Ascending aorta (tissue), 2 donors: ENCODE data around the gene MAP2K7. TPM values are rescaled to one million over a fixed set of nuclear protein-coding genes. Genes with fewer than 3 reads are reported as not detected.

Experiments
- DNase-seq, 2 donors: peaks; one replicate each; pipeline ENCODE4 v3.0.0-alpha.2; 2019; ENCODE audit warnings: low spot score in 2 of 2
- H3K27ac ChIP-seq, 2 donors: fragments of 200-600 bp; sonication (generic); one replicate each; pipeline ENCODE4 v1.5.1; 2016 to 2017; ENCODE audit warnings: mild to moderate bottlenecking in 1 of 2
- H3K27me3 ChIP-seq: fragments of 200-600 bp; sonication (generic); one replicate; pipeline ENCODE4 v1.5.1; 2017
- H3K36me3 ChIP-seq, 2 donors: fragments of 200-600 bp; sonication (generic); one replicate each; pipeline ENCODE4 v1.5.1; 2016
- H3K4me1 ChIP-seq, 2 donors: fragments of 200-600 bp; sonication (generic); one replicate each; pipeline ENCODE4 v1.5.1; 2016 to 2017; ENCODE audit warnings: mild to moderate bottlenecking in 1 of 2
- H3K4me3 ChIP-seq, 2 donors: fragments of 200-600 bp; sonication (generic); one replicate each; pipeline ENCODE4 v1.5.1; 2016 to 2017; ENCODE audit warnings: mild to moderate bottlenecking in 1 of 2
- H3K9me3 ChIP-seq, 2 donors: fragments of 200-600 bp; sonication (generic); one replicate each; pipeline ENCODE4 v1.5.1; 2016
- intact Hi-C: fragments of 100-400 bp; cut with DNase I; formaldehyde crosslinking; loops from one replicate; pipeline ENCODE4 v1.15.1; 2023
- total RNA-seq: library from RNA; depleted of rRNA; stranded (reverse); fragments of >200 nt; gene quantifications from one replicate; pipeline ENCODE4 v1.1.0, GENCODE V29; 2016
- TF ChIP-seq, protein P1 (sequence below), 3 experiments: fragments of 200-600 bp in 2 of 3; fragments of 450-650 bp in 1 of 3; sonication (generic) in 2 of 3; IDR thresholded peaks; one replicate each; pipeline ENCODE4 v1.5.1; 2016 to 2019; ENCODE audit warnings: antibody characterized with exemption in 3 of 3, mild to moderate bottlenecking in 1 of 3, moderate library complexity in 1 of 3

Gene MAP2K7
- total RNA-seq, 1 donor from 2014 or later: 37.3 TPM

GRCh38 chr19:7925171-7925851, 21.6 kb downstream of the MAP2K7 start:
- TF ChIP-seq, protein P1, sequence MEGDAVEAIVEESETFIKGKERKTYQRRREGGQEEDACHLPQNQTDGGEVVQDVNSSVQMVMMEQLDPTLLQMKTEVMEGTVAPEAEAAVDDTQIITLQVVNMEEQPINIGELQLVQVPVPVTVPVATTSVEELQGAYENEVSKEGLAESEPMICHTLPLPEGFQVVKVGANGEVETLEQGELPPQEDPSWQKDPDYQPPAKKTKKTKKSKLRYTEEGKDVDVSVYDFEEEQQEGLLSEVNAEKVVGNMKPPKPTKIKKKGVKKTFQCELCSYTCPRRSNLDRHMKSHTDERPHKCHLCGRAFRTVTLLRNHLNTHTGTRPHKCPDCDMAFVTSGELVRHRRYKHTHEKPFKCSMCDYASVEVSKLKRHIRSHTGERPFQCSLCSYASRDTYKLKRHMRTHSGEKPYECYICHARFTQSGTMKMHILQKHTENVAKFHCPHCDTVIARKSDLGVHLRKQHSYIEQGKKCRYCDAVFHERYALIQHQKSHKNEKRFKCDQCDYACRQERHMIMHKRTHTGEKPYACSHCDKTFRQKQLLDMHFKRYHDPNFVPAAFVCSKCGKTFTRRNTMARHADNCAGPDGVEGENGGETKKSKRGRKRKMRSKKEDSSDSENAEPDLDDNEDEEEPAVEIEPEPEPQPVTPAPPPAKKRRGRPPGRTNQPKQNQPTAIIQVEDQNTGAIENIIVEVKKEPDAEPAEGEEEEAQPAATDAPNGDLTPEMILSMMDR (IDR thresholded peaks at IDR 0.05): peak; percentile 67 to 79 (median 69)
- Histone ChIP-seq H3K4me1 (peaks cover 32 to 63% of the 10 kb centered on the region in 2 donors), H3K36me3 (peaks cover 6 to 18% of the 10 kb centered on the region in 2 donors), H3K4me3 (peak overlapping the region; percentile 69 to 73), H3K27ac (no peak overlapping the region), H3K9me3 (no peaks in the 10 kb centered on the region), H3K27me3 (no peaks in the 10 kb centered on the region)
- peak in 1 of 2 donors; percentile 84 for DNase-seq
- intact Hi-C loops: loop anchor here (5.0 to 10.0 kb wide), 4 partner anchors 589 to 1859 kb away; partner anchors contain the start of genes ALKBH7 and ZNF414

- peak in 1 of 2 donors; percentile 83 for DNase-seq
- H3K27me3 ChIP-seq: no peaks in the 10 kb centered on the region
- H3K36me3 ChIP-seq: peaks cover 6 to 20% of the 10 kb centered on the region in 2 donors
- TF ChIP-seq, protein P1 (IDR thresholded peaks at IDR 0.05): no peak
- H3K4me3 ChIP-seq: peak within 1 kb of the TSS; percentile 69 to 73
- H3K4me1 ChIP-seq: peaks cover 29 to 69% of the 10 kb centered on the region in 2 donors
- intact Hi-C loops: loop anchor here (5.0 to 10.0 kb wide), 4 partner anchors 589 to 1859 kb away; partner anchors contain the start of genes ALKBH7 and ZNF414
- no peak within 1 kb of the TSS for H3K27ac ChIP-seq
- no peaks in the 10 kb centered on the region for H3K9me3 ChIP-seq
These were observed 22.5 kb downstream of the MAP2K7 start, which contains the start of gene CTXN1 for GRCh38 chr19:7926021-7926726. Gene CTXN1 (minus strand): TSS chr19:7926135. CDS start chr19:7925538, 597 bp downstream.

DNA sequence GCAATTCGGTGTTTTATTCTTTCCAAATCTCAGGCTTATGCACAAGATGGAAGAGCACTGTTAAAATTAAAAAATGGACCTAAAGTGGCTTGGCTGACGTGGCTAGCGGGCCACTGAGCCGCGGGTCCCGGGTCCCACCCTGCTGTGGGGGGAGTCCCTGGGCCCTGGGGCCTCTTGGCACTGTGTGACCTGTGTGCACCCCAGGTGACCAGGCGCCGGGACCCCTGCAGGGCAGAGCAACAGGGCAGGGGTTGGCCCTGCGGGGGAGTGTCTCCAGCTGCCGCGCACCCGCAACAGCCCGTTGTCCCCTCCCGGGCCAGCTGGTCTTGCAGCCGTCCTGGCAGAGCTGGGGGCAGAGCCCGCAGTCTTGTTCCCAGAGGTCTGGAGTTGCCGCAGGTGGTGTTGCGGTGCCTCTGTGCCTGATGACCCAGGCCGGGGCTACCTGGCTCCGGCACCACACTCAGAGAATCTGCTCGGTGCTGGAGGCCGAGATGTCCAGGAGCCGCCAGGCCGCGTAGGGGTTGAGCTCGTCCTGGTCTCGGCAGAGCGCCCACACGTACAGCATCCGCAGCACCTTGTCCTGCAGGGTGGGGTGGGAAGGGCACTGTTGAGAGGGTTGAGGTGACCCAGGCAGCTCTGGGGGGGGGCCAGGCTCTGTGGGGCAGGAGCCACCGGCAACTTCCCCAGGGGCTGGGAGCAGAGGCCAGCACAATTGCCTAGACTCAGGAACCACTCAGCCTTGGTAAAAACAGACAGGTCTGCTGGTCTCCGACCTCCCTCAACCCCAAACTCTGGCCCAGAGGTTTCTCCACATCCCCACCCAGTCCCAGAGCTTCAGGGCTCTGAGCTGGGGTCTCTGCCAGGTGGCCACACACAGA, 23.3 kb downstream of the MAP2K7 start:
- peaks cover 21 to 65% of the 10 kb centered on the region in 2 donors for H3K4me1 ChIP-seq
- peaks cover 9 to 27% of the 10 kb centered on the region in 2 donors for H3K36me3 ChIP-seq
- intact Hi-C loops: loop anchor here (5.0 to 10.0 kb wide), 4 partner anchors 588 to 1858 kb away; partner anchors contain the start of genes ALKBH7 and ZNF414
- peak overlapping the region; percentile 93 to 96 for H3K27ac ChIP-seq
- no peaks in the 10 kb centered on the region for H3K9me3 ChIP-seq
- TF ChIP-seq, protein P1 (IDR thresholded peaks at IDR 0.05): no peak
- H3K27me3 ChIP-seq: no peaks in the 10 kb centered on the region
- no peak for DNase-seq
- H3K4me3 ChIP-seq: no peak overlapping the region

DNA sequence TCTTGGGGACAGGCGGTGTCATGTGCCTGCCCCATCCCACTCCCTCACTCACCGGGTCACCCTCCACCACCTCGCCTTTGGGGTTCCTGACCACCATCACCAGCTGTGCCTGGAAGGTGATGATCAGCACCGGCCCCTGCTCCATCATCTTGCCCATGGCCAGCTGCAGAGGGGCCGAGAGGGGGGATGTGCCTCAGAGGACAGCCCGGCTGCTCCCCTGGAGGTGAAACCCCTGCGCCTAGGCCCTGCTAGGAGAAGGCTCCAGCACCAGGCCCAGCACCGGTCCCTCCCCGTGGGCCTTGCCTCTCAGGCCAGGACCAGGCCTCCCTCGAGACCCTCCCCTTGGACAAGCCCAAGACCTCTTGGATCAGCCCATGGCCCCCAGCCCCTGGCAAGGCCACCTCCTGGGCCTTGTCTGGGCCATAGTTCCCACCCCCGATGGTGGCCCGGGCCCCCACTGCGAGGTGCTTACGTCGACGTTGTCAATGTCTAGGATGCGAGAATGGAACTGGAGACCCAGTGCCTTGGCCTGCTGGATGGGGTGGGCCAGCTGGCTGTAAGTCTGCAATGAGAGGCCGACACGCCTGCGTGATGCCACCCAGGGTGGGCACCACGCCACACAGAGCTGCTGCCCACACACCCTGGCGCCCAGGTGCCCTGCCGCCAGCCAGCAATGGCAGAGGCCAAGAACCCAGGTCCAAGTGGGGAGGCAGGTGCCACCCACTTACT, 24.1 kb downstream of the MAP2K7 start:
- Histone ChIP-seq H3K9me3 (no peaks in the 10 kb centered on the region), H3K36me3 (peaks cover 13 to 27% of the 10 kb centered on the region in 2 donors), H3K4me1 (peaks cover 18 to 58% of the 10 kb centered on the region in 2 donors), H3K27ac (peak overlapping the region; percentile 93 to 96), H3K4me3 (peak overlapping the region in 1 of 2 donors; percentile 51), H3K27me3 (no peaks in the 10 kb centered on the region)
- no peak for DNase-seq
- TF ChIP-seq, protein P1 (IDR thresholded peaks at IDR 0.05): no peak
- intact Hi-C loops: loop anchor here (5.0 to 10.0 kb wide), 4 partner anchors 587 to 1857 kb away; partner anchors contain the start of genes ALKBH7 and ZNF414
